Endodermal cell (in vitro differentiated cells): ENCODE measurements around the gene IRF9. TPM values are rescaled to one million over a fixed set of nuclear protein-coding genes. Genes with fewer than 3 reads are reported as not detected.

Experiments used
- DNase-seq: peaks from one replicate; pipeline ENCODE4 v3.0.0-alpha.2; 2017
- H3K27ac ChIP-seq: 2 replicates; pipeline ENCODE4 v1.5.1; 2013; ENCODE audit warnings: mild to moderate bottlenecking, low read depth, low read length, moderate library complexity
- H3K27me3 ChIP-seq: 2 replicates; pipeline ENCODE4 v1.6.1; 2013; ENCODE audit warnings: mild to moderate bottlenecking, low read length, moderate library complexity; ENCODE audit not compliant: insufficient read depth, control insufficient read depth, poor library complexity, severe bottlenecking
- H3K36me3 ChIP-seq: 2 replicates; pipeline ENCODE4 v1.7.0; 2013; ENCODE audit warnings: mild to moderate bottlenecking, low read length, moderate library complexity; ENCODE audit not compliant: control insufficient read depth, insufficient read depth
- H3K4me1 ChIP-seq: one replicate; pipeline ENCODE4 v1.7.0; 2013; ENCODE audit warnings: low read length; ENCODE audit not compliant: control insufficient read depth, insufficient read depth
- H3K4me3 ChIP-seq: 2 replicates; pipeline ENCODE4 v1.5.1; 2013; ENCODE audit warnings: mild to moderate bottlenecking, low read length, moderate library complexity
- H3K9ac ChIP-seq: 2 replicates; pipeline ENCODE4 v1.6.1; 2013; ENCODE audit warnings: mild to moderate bottlenecking, low read length, moderate library complexity; ENCODE audit not compliant: poor library complexity, severe bottlenecking; ENCODE audit errors: extremely low read depth
- H3K9me3 ChIP-seq: 2 replicates; pipeline ENCODE4 v1.6.1; 2013; ENCODE audit warnings: mild to moderate bottlenecking, low read length, moderate library complexity; ENCODE audit not compliant: control insufficient read depth
- H3K27ac Mint-ChIP-seq: 2 replicates; pipeline ENCODE4 v1.8.0; 2020; ENCODE audit warnings: mixed read lengths
- H3K27me3 Mint-ChIP-seq: 2 replicates; pipeline ENCODE4 v1.8.0; 2021; ENCODE audit warnings: mild to moderate bottlenecking, mixed read lengths; ENCODE audit not compliant: insufficient read depth
- H3K36me3 Mint-ChIP-seq: 2 replicates; pipeline ENCODE4 v1.8.0; 2020; ENCODE audit warnings: low read depth, mixed read lengths
- H3K4me1 Mint-ChIP-seq: 2 replicates; pipeline ENCODE4 v1.8.0; 2020; ENCODE audit warnings: mixed read lengths
- H3K4me3 Mint-ChIP-seq: 2 replicates; pipeline ENCODE4 v1.8.0; 2020; ENCODE audit warnings: mild to moderate bottlenecking, moderate library complexity, mixed read lengths
- H3K9me3 Mint-ChIP-seq: 2 replicates; pipeline ENCODE4 v1.8.0; 2020; ENCODE audit warnings: mild to moderate bottlenecking, mixed read lengths
- WGBS, 2 experiments: methylation state at CpG; one replicate each; pipeline versions ENCODE4 v1.1.5 to v1.1.7; 2013; ENCODE audit warnings: missing lambda C conversion rate in 2 of 2, mixed read lengths in 1 of 2; ENCODE audit not compliant: insufficient coverage in 1 of 2, insufficient read length in 1 of 2; 5-methylcytosine and 5-hydroxymethylcytosine counted together
- total RNA-seq, 2 donors: library from RNA; stranded (reverse); fragmentation: NEBNext Ultra II Directional in 1 of 2; extraction: Animal tissue kit (Norgen Biotek cat#: 25700) in 1 of 2; gene quantifications; 2 replicates in 1 of 2; 3 replicates in 1 of 2; pipeline ENCODE4 v1.2.1, GENCODE V29; 2021
- TF ChIP-seq, protein P1 (sequence below): fragments of 200-600 bp; sonication (generic); conservative IDR thresholded peaks from 2 replicates; pipeline ENCODE4 v1.5.0; 2021; ENCODE audit warnings: antibody characterized with exemption, mild to moderate bottlenecking

The IRF9 gene
- total RNA-seq, 2 donors from 2014 or later = 13.6 to 26.9 TPM

DNA sequence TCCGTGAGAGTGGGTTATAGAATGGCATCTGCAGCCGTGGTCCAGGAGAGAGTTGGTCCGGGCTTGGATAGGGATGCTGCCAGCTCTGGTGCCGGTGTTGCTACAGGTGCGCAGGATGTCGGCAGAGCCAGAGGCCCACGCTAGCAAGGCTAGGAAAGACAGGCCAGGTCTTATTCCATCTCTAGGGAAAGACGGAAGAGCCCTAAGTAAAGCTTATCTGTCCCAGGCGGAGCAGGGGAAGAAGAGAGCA lies 25.6 kb upstream of the IRF9 start:
- H3K27ac ChIP-seq = no peak overlapping the region
- no peaks in the 10 kb centered on the region for H3K27me3 ChIP-seq
- no peak for DNase-seq
- peaks cover 20% of the 10 kb centered on the region for H3K4me1 Mint-ChIP-seq
- H3K27me3 Mint-ChIP-seq = no peaks in the 10 kb centered on the region
- TF ChIP-seq, protein P1, sequence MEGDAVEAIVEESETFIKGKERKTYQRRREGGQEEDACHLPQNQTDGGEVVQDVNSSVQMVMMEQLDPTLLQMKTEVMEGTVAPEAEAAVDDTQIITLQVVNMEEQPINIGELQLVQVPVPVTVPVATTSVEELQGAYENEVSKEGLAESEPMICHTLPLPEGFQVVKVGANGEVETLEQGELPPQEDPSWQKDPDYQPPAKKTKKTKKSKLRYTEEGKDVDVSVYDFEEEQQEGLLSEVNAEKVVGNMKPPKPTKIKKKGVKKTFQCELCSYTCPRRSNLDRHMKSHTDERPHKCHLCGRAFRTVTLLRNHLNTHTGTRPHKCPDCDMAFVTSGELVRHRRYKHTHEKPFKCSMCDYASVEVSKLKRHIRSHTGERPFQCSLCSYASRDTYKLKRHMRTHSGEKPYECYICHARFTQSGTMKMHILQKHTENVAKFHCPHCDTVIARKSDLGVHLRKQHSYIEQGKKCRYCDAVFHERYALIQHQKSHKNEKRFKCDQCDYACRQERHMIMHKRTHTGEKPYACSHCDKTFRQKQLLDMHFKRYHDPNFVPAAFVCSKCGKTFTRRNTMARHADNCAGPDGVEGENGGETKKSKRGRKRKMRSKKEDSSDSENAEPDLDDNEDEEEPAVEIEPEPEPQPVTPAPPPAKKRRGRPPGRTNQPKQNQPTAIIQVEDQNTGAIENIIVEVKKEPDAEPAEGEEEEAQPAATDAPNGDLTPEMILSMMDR = no peak
- no peak overlapping the region for H3K9ac ChIP-seq
- H3K4me3 ChIP-seq = peak overlapping the region; percentile 82
- 13 to 21% methylated on average over 7 to 9 of the region's 9 CpGs for WGBS, 2 experiments
- peaks cover 20% of the 10 kb centered on the region for H3K36me3 Mint-ChIP-seq
- H3K36me3 ChIP-seq = peaks cover 23% of the 10 kb centered on the region
- H3K4me1 ChIP-seq = no peaks in the 10 kb centered on the region
- H3K9me3 Mint-ChIP-seq = no peaks in the 10 kb centered on the region
- H3K9me3 ChIP-seq = no peaks in the 10 kb centered on the region
- peak overlapping the region; percentile 71 for H3K4me3 Mint-ChIP-seq
- no peak overlapping the region for H3K27ac Mint-ChIP-seq

DNA sequence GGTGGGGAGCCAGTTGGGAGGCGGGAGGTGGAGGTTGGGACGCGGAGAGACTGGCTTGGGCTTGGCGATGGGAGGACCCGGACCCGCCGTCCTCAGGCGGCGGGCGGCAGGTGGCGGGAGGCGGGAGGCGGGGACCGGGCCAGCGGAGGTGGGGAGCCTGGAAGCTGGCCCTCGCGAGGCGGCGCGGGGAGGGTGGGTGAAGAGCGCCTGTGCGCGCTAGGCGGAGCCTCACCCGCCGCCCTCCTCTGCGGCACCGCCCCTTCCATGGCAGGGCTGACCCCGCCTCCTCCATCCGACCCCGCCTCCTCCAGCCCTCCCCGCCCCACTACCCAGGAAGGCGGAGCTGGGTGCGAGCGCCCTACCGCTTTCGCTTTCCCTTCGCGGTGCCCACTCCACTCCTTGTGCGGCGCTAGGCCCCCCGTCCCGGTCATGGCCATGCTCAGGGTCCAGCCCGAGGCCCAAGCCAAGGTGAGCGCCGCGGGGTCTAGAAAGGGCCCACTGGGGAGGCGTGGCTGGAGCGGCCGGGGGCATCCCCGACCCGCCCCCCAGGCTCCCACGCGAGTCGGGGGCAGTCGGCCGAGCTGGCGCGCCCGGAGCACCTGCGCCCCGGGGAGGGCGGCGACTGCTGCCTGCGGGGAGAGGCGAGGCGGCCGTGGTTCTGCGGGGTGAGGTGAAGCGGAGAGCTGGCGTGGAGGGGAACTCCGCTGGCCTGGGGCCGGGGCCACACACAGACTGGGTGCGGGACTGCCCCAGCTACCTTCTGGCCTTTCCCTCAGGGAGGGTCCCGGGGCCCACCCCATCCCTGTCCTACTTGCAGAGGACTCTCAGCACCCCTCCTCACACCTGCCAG lies 25.0 kb upstream of the IRF9 start, which contains the start of gene PSME1:
Gene PSME1 (plus strand): TSS at position 361 of the 850 bp plus-strand sequence. CDS start 69 bp downstream, at position 430.
- H3K27me3 ChIP-seq = no peaks in the 10 kb centered on the region
- peaks cover 23% of the 10 kb centered on the region for H3K36me3 ChIP-seq
- no peaks in the 10 kb centered on the region for H3K9me3 ChIP-seq
- Mint-ChIP-seq H3K9me3 (no peaks in the 10 kb centered on the region), H3K4me3 (peak within 1 kb of the TSS; percentile 71), H3K36me3 (peaks cover 20% of the 10 kb centered on the region), H3K27me3 (no peaks in the 10 kb centered on the region), H3K4me1 (peaks cover 20% of the 10 kb centered on the region), H3K27ac (no peak within 1 kb of the TSS)
- peak; percentile 96 for DNase-seq
- no peaks in the 10 kb centered on the region for H3K4me1 ChIP-seq
- no peak within 1 kb of the TSS for H3K27ac ChIP-seq
- WGBS, 2 experiments = 3 to 5% methylated on average over 13 to 75 of the region's 75 CpGs
- TF ChIP-seq, protein P1 = no peak
- peak within 1 kb of the TSS; percentile 82 for H3K4me3 ChIP-seq
- peak within 1 kb of the TSS; percentile 25 for H3K9ac ChIP-seq

DNA sequence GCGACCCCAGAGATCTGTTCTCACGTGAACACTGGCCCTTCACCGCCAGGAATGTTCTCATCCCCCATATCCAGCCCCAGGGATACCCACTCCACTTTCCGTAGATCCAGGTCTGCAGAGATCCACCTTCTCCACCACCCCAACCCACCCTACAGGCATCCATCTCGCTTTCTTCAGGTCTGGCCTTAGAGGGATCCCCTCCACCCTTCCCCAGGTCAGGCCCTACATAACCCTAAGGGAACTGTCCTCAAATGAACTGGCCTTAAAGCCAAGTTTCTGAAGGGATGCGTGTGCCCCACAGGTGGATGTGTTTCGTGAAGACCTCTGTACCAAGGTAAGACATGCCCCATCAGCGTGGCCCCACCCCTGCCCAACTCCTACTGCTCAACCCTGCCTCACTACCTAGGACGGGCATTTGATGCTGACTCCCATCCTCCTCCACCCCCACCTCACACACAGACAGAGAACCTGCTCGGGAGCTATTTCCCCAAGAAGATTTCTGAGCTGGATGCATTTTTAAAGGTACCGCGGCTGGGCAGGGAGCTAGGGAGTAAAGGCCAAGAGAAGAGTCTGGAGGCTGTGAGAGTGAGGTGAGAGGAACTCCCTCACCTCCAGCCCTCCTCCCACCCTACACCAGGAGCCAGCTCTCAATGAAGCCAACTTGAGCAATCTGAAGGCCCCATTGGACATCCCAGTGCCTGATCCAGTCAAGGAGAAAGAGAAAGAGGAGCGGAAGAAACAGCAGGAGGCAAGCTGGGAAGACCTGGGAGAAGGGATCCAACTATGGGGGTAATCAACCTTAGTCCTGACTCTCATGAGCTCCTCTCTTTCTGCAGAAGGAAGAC lies 24.2 kb upstream of the IRF9 start:
- Mint-ChIP-seq H3K4me3 (peak overlapping the region; percentile 71), H3K27me3 (no peaks in the 10 kb centered on the region), H3K9me3 (no peaks in the 10 kb centered on the region), H3K36me3 (peaks cover 20% of the 10 kb centered on the region), H3K4me1 (peaks cover 20% of the 10 kb centered on the region), H3K27ac (no peak overlapping the region)
- Histone ChIP-seq H3K4me1 (no peaks in the 10 kb centered on the region), H3K4me3 (peak overlapping the region; percentile 79), H3K27ac (no peak overlapping the region), H3K9ac (no peak overlapping the region), H3K36me3 (peaks cover 23% of the 10 kb centered on the region), H3K27me3 (no peaks in the 10 kb centered on the region), H3K9me3 (no peaks in the 10 kb centered on the region)
- TF ChIP-seq, protein P1 = no peak
- no peak for DNase-seq
- 57 to 72% methylated on average over 10 to 12 of the region's 13 CpGs for WGBS, 2 experiments
